ENCODE data around the gene ITGAD. TPM values are rescaled to one million over a fixed set of nuclear protein-coding genes. Genes with fewer than 3 reads are reported as not detected.

The ITGAD gene
- total RNA-seq, 1 experiment from 2014 or later: not detected

- no peak for ATAC-seq
- H3K27ac Mint-ChIP-seq: no peak overlapping the region
- DNase-seq (ENCODE audit: low spot score): no peak
- H3K27me3 Mint-ChIP-seq (ENCODE audit: low read depth): peaks cover 51% of the 10 kb centered on the region
- 0 out of 2 replicates have a peak, but pooled peaks cover 2% of the 10 kb centered on the region for H3K4me1 Mint-ChIP-seq
- no peaks in the 10 kb centered on the region; the same call in 1 of the 2 replicates for H3K36me3 Mint-ChIP-seq
- POLR2A ChIA-PET: no interaction called here
- H3K9me3 Mint-ChIP-seq: no peaks in the 10 kb centered on the region
- CTCF ChIA-PET: interaction anchor here (1.9 to 2.3 kb wide), 3 partner anchors 13 to 47 kb away, joined by 6 to 7 read pairs (median 7); partner anchors contain the start of gene ZNF843
- TF ChIP-seq ETV6 (CRISPR knock-in tag; IDR thresholded peaks at IDR 0.05): no peak
- TF ChIP-seq E2F5 (CRISPR knock-in tag; IDR thresholded peaks at IDR 0.05): no peak
- no peak for TF ChIP-seq AR (CRISPR knock-in tag; IDR thresholded peaks at IDR 0.05)
- no peak for TF ChIP-seq SMAD4 (CRISPR knock-in tag; IDR thresholded peaks at IDR 0.05)
- TF ChIP-seq ZNF425 (CRISPR knock-in tag; conservative IDR thresholded peaks at IDR 0.05): no peak
- no peak for TF ChIP-seq TEAD1 (CRISPR knock-in tag; IDR thresholded peaks at IDR 0.05)
- no peak for TF ChIP-seq CREB1 (CRISPR knock-in tag; IDR thresholded peaks at IDR 0.05)
- TF ChIP-seq FOXK1 (CRISPR knock-in tag; IDR thresholded peaks at IDR 0.05): no peak
- TF ChIP-seq TP53 (CRISPR knock-in tag; IDR thresholded peaks at IDR 0.05): no peak
- TF ChIP-seq IRF2 (CRISPR knock-in tag; IDR thresholded peaks at IDR 0.05; ENCODE audit: borderline replicate concordance, low read depth): no peak
- no peak for TF ChIP-seq ZNF219 (CRISPR knock-in tag; IDR thresholded peaks at IDR 0.05; ENCODE audit: borderline replicate concordance)
- H3K4me3 Mint-ChIP-seq: no peak overlapping the region
These were observed 36.2 kb downstream of the ITGAD start for GRCh38 chr16:31429314-31429713.

- no peak for TF ChIP-seq PRDM15 (CRISPR knock-in tag; IDR thresholded peaks at IDR 0.05)
- no peak for TF ChIP-seq NFATC4 (CRISPR knock-in tag; IDR thresholded peaks at IDR 0.05)
- no peak for TF ChIP-seq GRHL2 (CRISPR knock-in tag; IDR thresholded peaks at IDR 0.05; ENCODE audit: insufficient replicate concordance, severe bottlenecking)
- no peak for TF ChIP-seq MYBL2 (CRISPR knock-in tag; IDR thresholded peaks at IDR 0.05)
- TF ChIP-seq TP53 (CRISPR knock-in tag; IDR thresholded peaks at IDR 0.05): no peak
- no peak for TF ChIP-seq ELF4 (CRISPR knock-in tag; IDR thresholded peaks at IDR 0.05; ENCODE audit: low read depth)
- no peak for TF ChIP-seq IRF1 (CRISPR knock-in tag; IDR thresholded peaks at IDR 0.05)
- no peak for TF ChIP-seq TEAD1 (CRISPR knock-in tag; IDR thresholded peaks at IDR 0.05)
- TF ChIP-seq JAZF1 (CRISPR knock-in tag; IDR thresholded peaks at IDR 0.05): no peak
- TF ChIP-seq CREM (CRISPR knock-in tag; IDR thresholded peaks at IDR 0.05): no peak
- no peak for TF ChIP-seq CDX4 (CRISPR knock-in tag; IDR thresholded peaks at IDR 0.05; ENCODE audit: borderline replicate concordance)
- TF ChIP-seq NFE2L1 (CRISPR knock-in tag; IDR thresholded peaks at IDR 0.05): no peak
- no peak overlapping the region for H3K27ac Mint-ChIP-seq
- peaks cover 46% of the 10 kb centered on the region for H3K27me3 Mint-ChIP-seq (ENCODE audit: low read depth)
- no peaks in the 10 kb centered on the region; the same call in 1 of the 2 replicates for H3K36me3 Mint-ChIP-seq
- 0 out of 2 replicates have a peak, but pooled peaks cover 2% of the 10 kb centered on the region for H3K4me1 Mint-ChIP-seq
- ATAC-seq: no peak
- ChIA-PET POLR2A (no interaction called here), CTCF (interaction anchor here (1.0 to 2.3 kb wide), 6 partner anchors 13 to 445 kb away, joined by 3 to 7 read pairs (median 4); partner anchors contain the start of genes HSD3B7 and ZNF843)
- H3K9me3 Mint-ChIP-seq: no peaks in the 10 kb centered on the region
- H3K4me3 Mint-ChIP-seq: no peak overlapping the region
- no peak for DNase-seq (ENCODE audit: low spot score)
These were observed 36.7 kb downstream of the ITGAD start for GRCh38 chr16:31429796-31430195.
